Stimulated activated CD4-positive, alpha-beta T cell treated with anti-CD3 and anti-CD28 coated beads, Interleukin-15, amount 100 ng/mL, for 48 hours (primary cell): ENCODE measurements around the gene AKR1C1.
"Not testable (repeated sequence)": the region's sequence is repeated elsewhere in the genome, so short reads cannot be mapped to it uniquely, and the experiment has no call there.

Experiments
- DNase-seq, 2 donors: peaks; one replicate each; pipeline ENCODE4 v3.0.0-alpha.2; 2020; ENCODE audit warnings: low read depth in 2 of 2

The AKR1C1 gene

DNA sequence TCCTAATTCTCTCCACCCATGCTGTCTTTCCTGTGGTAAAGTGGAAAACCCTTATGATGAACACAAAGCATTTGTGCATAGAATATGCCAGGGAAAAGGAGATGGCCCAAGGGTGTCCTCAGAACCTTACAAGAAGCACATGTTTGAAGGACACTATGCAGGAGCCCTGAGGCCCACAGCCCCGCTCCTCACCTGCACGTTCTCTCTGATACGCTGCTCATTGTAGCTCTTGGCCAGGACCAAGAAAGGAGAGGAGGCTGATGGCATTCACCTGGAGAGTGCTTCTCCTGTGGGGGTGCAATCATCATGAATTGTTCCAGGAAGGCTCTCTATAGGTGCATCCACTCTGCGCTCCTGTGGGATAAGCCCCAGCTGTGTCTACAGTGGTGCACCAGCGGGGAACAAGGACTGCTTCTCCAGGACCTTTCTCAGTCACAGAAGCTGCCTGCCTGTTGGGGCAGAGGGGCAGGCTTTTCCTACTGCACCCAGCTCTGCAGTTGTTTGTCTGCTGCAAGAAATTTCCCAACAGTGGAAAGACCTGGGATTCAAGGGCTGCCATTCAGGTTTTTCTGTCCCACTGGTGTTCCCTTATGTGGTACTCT lies 20.5 kb downstream of the AKR1C1 start:
- DNase-seq, result no peak

- no peak for DNase-seq
Measured at GRCh38 chr10:4984223-4984622, 21.0 kb downstream of the AKR1C1 start.

DNA sequence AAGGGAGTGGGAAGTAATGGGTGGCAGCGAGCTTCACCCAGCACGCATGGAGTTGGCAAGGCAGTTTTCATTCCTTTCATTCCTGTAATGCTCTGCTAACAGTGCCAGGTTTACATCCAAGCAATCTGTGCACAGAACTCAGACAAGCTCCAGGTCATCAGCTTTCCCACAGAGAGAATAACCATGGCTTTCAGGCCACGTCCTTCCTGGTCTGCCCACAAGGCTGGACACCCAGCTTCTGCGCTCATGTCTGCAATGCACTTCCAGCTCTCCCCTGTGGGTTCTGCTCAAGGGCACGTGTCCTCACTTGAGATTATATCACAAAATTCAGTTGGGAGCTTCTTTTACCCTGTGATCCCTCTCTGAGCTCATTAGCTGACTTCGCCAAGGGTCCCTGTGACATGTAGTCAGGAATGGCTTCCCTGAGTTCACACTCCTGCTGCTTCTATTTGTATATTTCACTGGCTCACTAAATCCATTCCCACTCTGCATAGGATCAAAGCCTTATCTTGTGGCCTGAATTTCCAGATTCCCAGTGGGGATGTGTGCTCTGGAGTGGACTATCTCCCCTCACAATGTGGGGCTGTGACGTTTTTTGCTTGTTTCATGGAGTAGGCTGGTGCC lies 21.9 kb downstream of the AKR1C1 start:
- no peak for DNase-seq

DNA sequence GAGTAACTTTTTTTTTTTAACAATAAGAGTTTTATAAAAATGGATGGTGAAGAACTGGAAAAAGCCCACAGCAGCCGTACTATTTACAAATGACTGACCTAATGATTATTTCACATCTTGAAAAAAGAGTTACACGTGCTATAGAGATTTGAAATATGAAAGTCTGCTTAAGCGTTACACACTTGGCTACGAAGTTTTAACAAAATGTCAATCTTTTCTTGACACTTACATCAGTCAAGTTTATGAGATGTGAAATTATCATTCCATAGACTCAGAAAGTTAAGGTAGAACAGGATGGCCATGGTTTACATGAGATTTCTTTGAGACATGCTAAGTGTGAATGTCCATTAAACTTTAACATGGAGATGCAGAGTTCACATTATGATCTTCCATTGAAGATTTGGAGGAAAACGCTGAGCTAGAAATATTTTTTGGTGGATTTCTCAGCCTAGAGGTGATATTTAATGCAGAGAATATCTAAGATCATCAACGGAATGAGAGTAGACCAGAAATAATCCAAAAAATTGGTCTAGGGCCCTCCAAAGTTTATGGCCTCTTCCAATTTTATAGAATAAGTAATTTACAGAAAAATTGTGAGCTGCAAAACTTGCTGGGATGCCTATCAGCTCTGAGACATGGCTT lies 24.9 kb downstream of the AKR1C1 start:
- not testable (repeated sequence) for DNase-seq

GRCh38 chr10:4990217-4990616 lies 27.0 kb downstream of the AKR1C1 start:
- no peak for DNase-seq

- not testable (repeated sequence) for DNase-seq
Measured at GRCh38 chr10:4991463-4991862, 28.2 kb downstream of the AKR1C1 start.

DNA sequence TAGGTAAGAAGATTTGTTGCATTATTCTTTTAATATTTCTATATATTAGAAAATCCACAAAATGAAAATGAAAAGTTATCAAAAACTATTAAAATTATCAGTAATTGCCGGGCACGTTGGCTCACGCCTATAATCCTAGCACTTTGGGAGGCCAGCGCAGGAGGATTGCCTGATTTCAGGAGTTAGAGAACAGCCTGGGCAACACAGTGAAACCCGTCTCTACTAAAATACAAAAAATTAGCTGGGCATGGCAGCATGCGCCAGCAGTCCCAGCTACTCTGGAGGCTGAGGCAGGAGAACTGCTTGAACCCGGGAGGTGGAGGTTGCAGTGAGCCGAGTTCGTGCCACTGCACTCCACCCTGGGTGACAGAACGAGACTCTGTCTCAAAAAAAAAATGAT lies 29.3 kb downstream of the AKR1C1 start:
- not testable (repeated sequence) for DNase-seq

DNA sequence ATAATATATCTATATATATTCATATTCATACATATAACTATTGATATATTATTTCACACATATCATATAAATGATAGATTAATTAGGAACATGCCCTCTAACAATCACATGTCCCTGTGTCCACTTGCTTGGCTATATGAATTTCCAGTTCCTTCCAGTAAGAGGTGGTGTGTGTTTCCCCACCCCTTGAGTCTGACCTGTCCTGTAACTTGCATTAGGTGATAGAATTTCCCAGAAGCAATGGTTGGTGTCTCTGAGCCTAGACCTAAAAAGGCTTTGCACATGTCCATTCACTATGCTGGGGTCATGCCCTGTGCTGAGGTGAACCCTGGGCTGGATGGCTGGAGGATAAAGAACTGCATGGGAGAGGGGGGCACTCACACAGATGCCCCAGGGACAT lies 31.0 kb downstream of the AKR1C1 start:
- not testable (repeated sequence) for DNase-seq

DNA sequence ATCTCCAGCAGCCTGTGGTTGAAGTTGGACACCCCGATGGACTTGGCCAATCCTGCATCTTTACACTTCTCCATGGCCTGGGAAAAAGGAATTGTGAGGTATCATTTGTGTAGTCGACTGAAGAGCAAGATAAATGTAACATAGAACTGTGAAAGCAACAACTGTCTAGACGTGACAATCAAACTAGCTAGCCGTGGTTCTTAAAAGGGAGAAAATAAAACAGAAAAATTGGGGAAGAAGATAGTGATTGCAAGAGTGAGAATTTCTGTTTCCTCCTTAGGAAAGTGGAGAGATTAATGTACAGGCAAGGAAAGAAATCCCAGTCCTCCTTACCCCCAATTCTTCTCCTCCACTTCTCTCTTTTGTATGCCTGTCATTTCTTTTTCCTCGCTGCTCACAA lies 35.5 kb downstream of the AKR1C1 start:
- no peak for DNase-seq

DNA sequence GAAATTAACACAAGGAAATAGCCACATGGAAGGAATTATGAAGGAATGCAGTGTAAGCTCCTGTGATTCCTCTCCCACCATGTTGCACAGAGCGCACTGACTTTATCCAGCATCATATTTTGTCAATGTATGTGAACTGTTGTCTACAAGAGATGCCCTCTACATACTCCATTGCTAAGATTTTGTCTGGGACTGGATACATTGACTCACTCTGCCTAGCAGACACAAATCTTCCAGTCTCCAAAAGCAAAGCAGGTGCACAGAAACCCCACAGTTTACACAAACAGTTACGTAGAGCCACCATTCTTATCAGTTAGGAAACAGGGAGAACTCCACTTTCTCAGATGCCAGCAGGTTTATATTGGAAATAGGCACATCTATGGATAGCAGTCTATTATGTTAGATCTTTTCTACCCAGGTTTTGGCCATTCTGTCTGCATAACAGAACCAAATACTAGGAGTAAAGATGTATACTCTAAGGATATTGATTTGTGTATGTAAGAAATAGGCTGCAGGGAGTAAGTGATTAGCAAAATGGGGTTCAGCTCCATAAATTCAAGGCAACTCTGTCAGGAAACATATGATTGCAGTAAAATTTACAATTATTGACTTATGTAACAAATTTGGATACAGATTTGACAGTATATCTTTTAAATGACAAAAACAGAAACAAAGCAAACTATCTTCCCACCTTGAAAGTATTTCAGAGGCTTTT lies 39.0 kb downstream of the AKR1C1 start:
- DNase-seq, result no peak

DNA sequence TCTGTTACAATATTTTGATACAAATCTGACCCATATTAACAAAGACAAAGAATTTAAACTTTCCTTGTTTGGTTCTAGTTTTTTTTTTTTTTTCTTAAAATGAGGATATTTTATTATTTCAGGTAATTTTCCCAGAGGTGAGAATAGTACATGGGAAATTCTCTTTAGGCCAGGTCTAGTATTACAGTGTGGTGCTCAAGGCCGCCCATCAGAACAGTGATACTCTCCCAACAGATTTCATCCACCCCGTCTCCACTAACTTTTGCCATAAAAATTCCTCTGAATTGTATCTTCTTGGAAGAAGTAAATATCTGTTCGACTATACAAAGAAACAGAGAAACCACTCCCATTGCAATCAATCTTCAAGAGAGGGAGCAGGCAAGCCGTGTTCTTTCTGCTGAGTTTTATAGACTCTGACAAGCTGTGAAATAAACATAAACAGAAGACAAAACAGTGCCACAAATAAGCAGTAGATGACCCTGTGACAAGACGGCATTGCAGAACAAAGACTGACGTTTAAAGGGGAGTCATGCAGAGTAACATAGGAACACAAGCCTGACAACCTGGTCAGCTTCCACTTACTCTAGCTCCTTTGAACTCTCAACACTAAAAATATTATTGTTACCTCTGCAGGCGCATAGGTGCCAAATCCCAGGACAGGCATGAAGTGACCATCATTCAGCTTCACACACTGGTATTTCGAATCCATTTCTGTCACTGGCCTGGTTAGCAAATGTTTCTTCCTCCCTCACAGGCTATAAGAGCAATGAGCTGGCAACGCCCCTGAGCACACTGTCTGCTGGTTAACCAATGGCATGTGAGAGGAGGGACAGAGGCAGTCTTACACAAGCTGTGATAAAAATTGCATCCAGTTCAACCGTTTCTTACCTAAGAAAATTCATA lies 40.2 kb downstream of the AKR1C1 start, which contains the start of gene AKR1C2:
TSS of gene AKR1C2 (minus strand) at position 731 of the 903 bp plus-strand sequence. CDS start at position 709, 22 bp downstream.
- DNase-seq, result not testable (repeated sequence)

- not testable (repeated sequence) for DNase-seq
Measured at GRCh38 chr10:5004030-5004385, 40.8 kb downstream of the AKR1C1 start.

DNA sequence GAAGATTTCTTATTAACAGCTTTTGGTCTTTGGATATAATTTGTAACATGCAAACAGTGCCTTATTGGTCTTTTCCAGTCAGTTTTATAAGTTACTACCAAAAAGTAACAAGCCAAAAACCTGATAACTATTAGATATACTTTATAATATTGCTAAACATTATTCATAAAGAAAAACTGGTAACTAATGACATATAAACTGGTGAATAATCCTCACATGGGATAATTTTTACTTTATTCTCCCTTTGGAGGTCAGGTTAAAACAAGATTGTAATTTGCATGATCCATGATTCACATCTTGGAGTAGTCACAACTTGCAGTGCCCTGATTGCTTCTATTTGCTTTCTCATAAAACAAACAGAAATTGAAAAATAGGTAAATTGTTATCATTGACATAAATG lies 41.3 kb downstream of the AKR1C1 start:
- DNase-seq, result not testable (repeated sequence)

DNA sequence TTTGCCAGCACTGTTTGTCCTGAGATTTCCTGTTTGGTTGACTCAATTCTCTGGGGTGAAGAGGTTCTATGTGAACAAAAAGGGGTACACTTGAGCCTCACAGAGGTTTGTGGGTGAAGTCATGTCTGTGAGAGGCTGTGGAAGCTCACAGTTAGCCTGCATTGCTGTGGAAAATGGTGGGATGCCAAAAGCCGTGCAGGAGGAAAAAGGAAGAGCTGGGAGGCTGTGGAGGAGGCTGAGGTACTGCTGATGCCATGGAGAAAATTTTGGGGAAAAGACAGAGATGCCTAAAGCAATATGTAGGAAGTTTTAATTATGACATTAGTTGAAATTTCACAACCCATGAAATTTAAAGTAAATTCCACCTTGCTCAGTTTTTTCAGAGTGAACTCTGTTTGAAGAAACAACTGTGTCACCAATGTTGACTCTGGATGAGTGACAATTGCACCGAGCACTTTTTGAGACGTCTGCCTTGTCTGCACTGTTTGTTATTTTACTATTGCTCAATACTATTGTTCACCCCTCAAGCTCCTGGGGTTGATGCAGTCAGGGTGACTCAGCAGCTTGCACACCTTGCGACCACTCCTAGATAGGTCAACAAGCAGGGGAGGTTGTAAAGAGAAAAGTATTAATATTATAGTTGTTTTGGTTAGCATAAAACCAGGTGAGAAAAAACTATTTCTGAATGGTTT lies 45.8 kb downstream of the AKR1C1 start:
- DNase-seq, result not testable (repeated sequence)

GRCh38 chr10:5010043-5010442 lies 46.8 kb downstream of the AKR1C1 start:
- DNase-seq, result not testable (repeated sequence)

GRCh38 chr10:5011392-5011791 lies 48.2 kb downstream of the AKR1C1 start:
- DNase-seq, result not testable (repeated sequence)

DNA sequence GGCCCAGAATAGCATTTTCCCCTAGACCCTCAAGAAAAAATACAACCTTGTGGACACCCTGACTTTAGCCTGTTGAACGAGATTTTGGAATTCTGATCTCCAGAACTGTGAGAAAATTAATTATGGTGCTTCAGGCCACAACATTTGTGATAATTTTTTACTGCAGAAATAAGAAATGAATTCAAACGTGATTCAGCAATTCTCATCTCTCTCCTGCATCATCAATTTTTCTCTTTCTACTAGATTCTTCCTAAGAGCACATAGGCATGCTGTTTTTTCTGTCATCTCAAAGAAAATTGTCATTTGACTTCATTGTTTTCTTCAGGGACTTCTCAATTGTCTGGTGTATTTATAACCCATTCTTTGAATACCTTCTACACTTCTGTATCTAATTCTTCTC lies 49.4 kb downstream of the AKR1C1 start:
- DNase-seq, result no peak

DNA sequence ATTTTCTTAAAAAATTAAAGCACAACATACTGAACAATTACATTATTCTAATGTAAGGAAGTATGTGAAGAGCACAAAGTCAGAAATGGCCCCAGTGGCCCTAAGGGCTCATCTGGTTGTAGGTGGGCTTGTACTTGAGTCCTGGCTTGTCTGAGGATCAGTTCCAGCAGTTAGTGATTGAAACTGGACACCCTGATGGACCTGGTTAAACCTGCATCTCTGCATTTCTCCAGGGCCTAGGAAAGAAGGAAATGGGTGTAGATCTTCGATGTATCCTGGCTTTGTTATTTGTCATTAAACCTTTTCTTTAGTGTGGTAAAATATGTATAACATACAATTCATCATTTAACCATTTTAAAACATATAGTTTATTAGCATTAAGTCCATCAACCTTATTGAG lies 50.2 kb downstream of the AKR1C1 start:
- no peak for DNase-seq

- DNase-seq, result not testable (repeated sequence)
Measured at GRCh38 chr10:5014200-5014910, 51.1 kb downstream of the AKR1C1 start.

DNA sequence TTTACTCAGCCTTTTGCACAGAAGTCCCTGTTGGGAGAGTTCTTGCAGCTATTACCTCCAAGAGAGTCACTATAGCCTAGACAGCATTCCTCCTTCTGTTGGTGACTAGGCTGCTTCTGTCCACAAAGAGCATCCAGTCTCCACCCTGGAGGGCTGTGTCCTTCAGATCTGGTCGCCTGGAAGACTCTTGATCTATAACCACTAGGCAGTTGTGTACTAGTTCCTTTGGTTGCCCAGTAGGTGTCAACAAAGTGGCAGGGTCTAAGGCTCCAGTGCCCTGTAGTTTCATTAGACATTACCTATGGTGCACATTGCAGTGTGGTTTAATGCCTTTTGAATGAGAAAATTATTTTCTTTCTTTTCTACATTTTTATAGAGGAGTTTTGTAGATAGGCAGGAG lies 51.7 kb downstream of the AKR1C1 start:
- no peak for DNase-seq
